ENCODE results near the gene SPRR2B.

DNA sequence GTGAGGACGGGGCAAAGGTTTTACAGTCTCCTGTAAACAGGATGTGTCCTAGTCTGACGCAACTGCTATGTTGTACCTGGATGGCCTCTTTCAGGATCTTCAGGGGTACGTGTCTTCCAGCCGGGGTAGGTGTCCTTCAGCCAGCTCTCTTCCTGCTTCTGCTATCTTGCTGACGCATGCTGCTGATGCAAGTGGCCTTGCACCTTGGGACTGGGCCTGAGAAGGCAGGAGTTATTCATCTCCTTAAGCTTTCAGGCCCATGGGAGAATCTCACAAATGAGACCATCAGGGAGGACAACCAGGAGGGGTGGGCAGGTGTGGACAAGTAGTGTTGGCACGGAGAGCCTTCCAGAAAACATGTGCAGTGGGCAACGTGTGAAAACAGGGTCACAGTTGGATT, 48.3 kb downstream of the SPRR2B start:
- TF ChIP-seq, protein P1, sequence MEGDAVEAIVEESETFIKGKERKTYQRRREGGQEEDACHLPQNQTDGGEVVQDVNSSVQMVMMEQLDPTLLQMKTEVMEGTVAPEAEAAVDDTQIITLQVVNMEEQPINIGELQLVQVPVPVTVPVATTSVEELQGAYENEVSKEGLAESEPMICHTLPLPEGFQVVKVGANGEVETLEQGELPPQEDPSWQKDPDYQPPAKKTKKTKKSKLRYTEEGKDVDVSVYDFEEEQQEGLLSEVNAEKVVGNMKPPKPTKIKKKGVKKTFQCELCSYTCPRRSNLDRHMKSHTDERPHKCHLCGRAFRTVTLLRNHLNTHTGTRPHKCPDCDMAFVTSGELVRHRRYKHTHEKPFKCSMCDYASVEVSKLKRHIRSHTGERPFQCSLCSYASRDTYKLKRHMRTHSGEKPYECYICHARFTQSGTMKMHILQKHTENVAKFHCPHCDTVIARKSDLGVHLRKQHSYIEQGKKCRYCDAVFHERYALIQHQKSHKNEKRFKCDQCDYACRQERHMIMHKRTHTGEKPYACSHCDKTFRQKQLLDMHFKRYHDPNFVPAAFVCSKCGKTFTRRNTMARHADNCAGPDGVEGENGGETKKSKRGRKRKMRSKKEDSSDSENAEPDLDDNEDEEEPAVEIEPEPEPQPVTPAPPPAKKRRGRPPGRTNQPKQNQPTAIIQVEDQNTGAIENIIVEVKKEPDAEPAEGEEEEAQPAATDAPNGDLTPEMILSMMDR (IDR thresholded peaks at IDR 0.05; ENCODE audit: poor library complexity), result no peak
- TF ChIP-seq EZH2phosphoT487 (IDR thresholded peaks at IDR 0.05; ENCODE audit: low read depth, severe bottlenecking, unreplicated experiment), result no peak

Data from hepatocyte (in vitro differentiated cells).